ENCODE results near the gene CNKSR3. TPM values are rescaled to one million over a fixed set of nuclear protein-coding genes. Genes with fewer than 3 reads are reported as not detected.
A peak's percentile ranks its signal among the peaks of the same experiment; 100 is the strongest.

CNKSR3 gene
- total RNA-seq, result 7.4 TPM

GRCh38 chr6:154510144-154510905, at the start of gene CNKSR3:
CNKSR3 (minus strand) TSS chr6:154510685; CDS start chr6:154510114, 571 bp downstream.
- peak within 1 kb of the TSS; percentile 64 to 73 for H3K4me3 ChIP-seq
- no peaks in the 10 kb centered on the region for H3K36me3 ChIP-seq
- H3K9me3 ChIP-seq, result no peaks in the 10 kb centered on the region
- H3K4me1 ChIP-seq, result peaks cover 31% of the 10 kb centered on the region
- DNase-seq (ENCODE audit: extremely low spot score in 2 of 2), result no peak
- intact Hi-C loops (cut with DNase I), result loop anchor here (10.0 kb wide), 1 partner anchor 96 kb away; no protein-coding TSS in a partner anchor
- H3K27me3 ChIP-seq, result no peaks in the 10 kb centered on the region
- peak within 1 kb of the TSS; percentile 80 for H3K27ac ChIP-seq
- peak in 1 of 3 experiments; percentile 19 for TF ChIP-seq CTCF (IDR thresholded peaks at IDR 0.05)
- peak in 1 of 2 donors; percentile 73 for TF ChIP-seq POLR2A (IDR thresholded peaks at IDR 0.05)
- TF ChIP-seq POLR2AphosphoS5 (IDR thresholded peaks at IDR 0.05; ENCODE audit: insufficient read depth in 1 of 2, low read depth in 1 of 2), result peak; percentile 57 to 82

GRCh38 chr6:154558984-154559383, 48.5 kb upstream of the CNKSR3 start:
- Histone ChIP-seq H3K4me3 (no peak overlapping the region), H3K27ac (no peak overlapping the region), H3K36me3 (no peaks in the 10 kb centered on the region), H3K9me3 (no peaks in the 10 kb centered on the region), H3K4me1 (no peaks in the 10 kb centered on the region), H3K27me3 (no peaks in the 10 kb centered on the region)
- intact Hi-C loops (cut with DNase I), result no loop called here
- TF ChIP-seq CTCF (IDR thresholded peaks at IDR 0.05), result no peak
- TF ChIP-seq POLR2A (IDR thresholded peaks at IDR 0.05), result no peak
- TF ChIP-seq POLR2AphosphoS5 (IDR thresholded peaks at IDR 0.05; ENCODE audit: insufficient read depth in 1 of 2, low read depth in 1 of 2), result no peak
- DNase-seq (ENCODE audit: extremely low spot score in 2 of 2), result no peak

GRCh38 chr6:154558513-154558912, 48.0 kb upstream of the CNKSR3 start:
- no peak for TF ChIP-seq POLR2AphosphoS5 (IDR thresholded peaks at IDR 0.05; ENCODE audit: insufficient read depth in 1 of 2, low read depth in 1 of 2)
- no peak for TF ChIP-seq CTCF (IDR thresholded peaks at IDR 0.05)
- no peak for TF ChIP-seq POLR2A (IDR thresholded peaks at IDR 0.05)
- Histone ChIP-seq H3K4me1 (no peaks in the 10 kb centered on the region), H3K9me3 (no peaks in the 10 kb centered on the region), H3K27ac (no peak overlapping the region), H3K27me3 (no peaks in the 10 kb centered on the region), H3K36me3 (no peaks in the 10 kb centered on the region), H3K4me3 (no peak overlapping the region)
- DNase-seq (ENCODE audit: extremely low spot score in 2 of 2), result no peak
- intact Hi-C loops (cut with DNase I), result no loop called here

GRCh38 chr6:154555073-154555677, 44.7 kb upstream of the CNKSR3 start:
- DNase-seq (ENCODE audit: extremely low spot score in 2 of 2), result no peak
- Histone ChIP-seq H3K27me3 (no peaks in the 10 kb centered on the region), H3K4me1 (no peaks in the 10 kb centered on the region), H3K27ac (no peak overlapping the region), H3K36me3 (no peaks in the 10 kb centered on the region), H3K9me3 (no peaks in the 10 kb centered on the region), H3K4me3 (no peak overlapping the region)
- intact Hi-C loops (cut with DNase I), result no loop called here
- TF ChIP-seq CTCF (IDR thresholded peaks at IDR 0.05), result no peak
- peak in 1 of 2 donors; percentile 38 for TF ChIP-seq POLR2AphosphoS5 (IDR thresholded peaks at IDR 0.05; ENCODE audit: insufficient read depth in 1 of 2, low read depth in 1 of 2)
- no peak for TF ChIP-seq POLR2A (IDR thresholded peaks at IDR 0.05)

GRCh38 chr6:154554491-154554890, 44.0 kb upstream of the CNKSR3 start:
- H3K27me3 ChIP-seq, result no peaks in the 10 kb centered on the region
- no peaks in the 10 kb centered on the region for H3K9me3 ChIP-seq
- no peak overlapping the region for H3K27ac ChIP-seq
- TF ChIP-seq CTCF (IDR thresholded peaks at IDR 0.05), result no peak
- no peak for TF ChIP-seq POLR2AphosphoS5 (IDR thresholded peaks at IDR 0.05; ENCODE audit: insufficient read depth in 1 of 2, low read depth in 1 of 2)
- TF ChIP-seq POLR2A (IDR thresholded peaks at IDR 0.05), result no peak
- no peak overlapping the region for H3K4me3 ChIP-seq
- H3K36me3 ChIP-seq, result no peaks in the 10 kb centered on the region
- intact Hi-C loops (cut with DNase I), result no loop called here
- H3K4me1 ChIP-seq, result no peaks in the 10 kb centered on the region
- no peak for DNase-seq (ENCODE audit: extremely low spot score in 2 of 2)
